CD14-positive monocyte (primary cell): ENCODE measurements around the gene PFKFB4. TPM values are rescaled to one million over a fixed set of nuclear protein-coding genes. Genes with fewer than 3 reads are reported as not detected.

Source experiments
- DNase-seq, 3 donors: peaks; one replicate each; pipeline ENCODE4 v3.0.0-alpha.2; 2011 to 2022
- H2AFZ ChIP-seq: 2 replicates; pipeline ENCODE4 v1.6.0; 2012; ENCODE audit warnings: mild to moderate bottlenecking, low read depth, low read length, inconsistent platforms; ENCODE audit not compliant: insufficient read depth, poor library complexity, severe bottlenecking
- H3K27ac ChIP-seq, 2 donors: 1 replicate in 1 of 2; 2 replicates in 1 of 2; pipeline ENCODE4 v1.5.1; 2012 to 2013; ENCODE audit warnings: low read length in 2 of 2, control low read depth in 1 of 2, inconsistent platforms in 1 of 2, low read depth in 1 of 2, mild to moderate bottlenecking in 1 of 2
- H3K27me3 ChIP-seq, 2 donors: one replicate each; pipeline versions ENCODE4 v1.6.0 to v1.6.1; 2011 to 2013; ENCODE audit warnings: low read length in 2 of 2; ENCODE audit not compliant: control insufficient read depth in 2 of 2, insufficient read depth in 2 of 2
- H3K36me3 ChIP-seq, 2 donors: replicated peaks in 1 of 2; 1 replicate in 1 of 2; 2 replicates in 1 of 2; pipeline versions ENCODE4 v1.5.1 to v1.6.1; 2012 to 2013; ENCODE audit warnings: low read length in 2 of 2, control low read depth in 1 of 2, inconsistent platforms in 1 of 2, mild to moderate bottlenecking in 1 of 2; ENCODE audit not compliant: insufficient read depth in 2 of 2, control insufficient read depth in 1 of 2
- H3K4me1 ChIP-seq, 2 donors: 1 replicate in 1 of 2; 2 replicates in 1 of 2; pipeline versions ENCODE4 v1.5.1 to v1.6.1; 2012 to 2013; ENCODE audit warnings: low read length in 2 of 2, control low read depth in 1 of 2, inconsistent platforms in 1 of 2, mild to moderate bottlenecking in 1 of 2, moderate library complexity in 1 of 2; ENCODE audit not compliant: insufficient read depth in 2 of 2, control insufficient read depth in 1 of 2
- H3K4me2 ChIP-seq: replicated peaks from 2 replicates; pipeline ENCODE3; 2012; ENCODE audit warnings: low read length, moderate library complexity, mild to moderate bottlenecking; ENCODE audit not compliant: poor library complexity, severe bottlenecking; ENCODE audit errors: extremely low read depth
- H3K4me3 ChIP-seq, 3 experiments: fragments of 200-600 bp in 1 of 3; sonication (generic) in 1 of 3; replicated peaks in 1 of 3; 1 replicate in 2 of 3; 2 replicates in 1 of 3; pipeline ENCODE4 v1.5.1; 2011 to 2013; ENCODE audit warnings: low read length in 3 of 3, mild to moderate bottlenecking in 3 of 3, control low read depth in 2 of 3, low read depth in 2 of 3, inconsistent platforms in 1 of 3, moderate library complexity in 1 of 3
- H3K79me2 ChIP-seq: 2 replicates; pipeline ENCODE4 v1.6.0; 2012; ENCODE audit warnings: mild to moderate bottlenecking, control low read depth, inconsistent platforms, low read length, moderate library complexity; ENCODE audit not compliant: insufficient read depth
- H3K9ac ChIP-seq: 2 replicates; pipeline ENCODE4 v1.6.0; 2017; ENCODE audit warnings: low read length, mild to moderate bottlenecking; ENCODE audit not compliant: insufficient read depth, poor library complexity, severe bottlenecking
- H3K9me3 ChIP-seq, 2 donors: replicated peaks in 1 of 2; 1 replicate in 1 of 2; 2 replicates in 1 of 2; pipeline versions ENCODE4 v1.5.1 to v1.6.1; 2012 to 2013; ENCODE audit warnings: low read length in 2 of 2, control low read depth in 1 of 2; ENCODE audit not compliant: control insufficient read depth in 1 of 2, insufficient read depth in 1 of 2
- H4K20me1 ChIP-seq: 2 replicates; pipeline ENCODE4 v1.6.0; 2012; ENCODE audit warnings: mild to moderate bottlenecking, low read length, control low read depth, moderate library complexity; ENCODE audit not compliant: insufficient read depth
- H3K27ac Mint-ChIP-seq, 7 donors: one replicate each; pipeline ENCODE4 v1.8.0; 2020; ENCODE audit warnings: mild to moderate bottlenecking in 7 of 7, mixed read lengths in 7 of 7, moderate library complexity in 6 of 7, inconsistent platforms in 2 of 7
- H3K27me3 Mint-ChIP-seq, 3 donors: one replicate each; pipeline ENCODE4 v1.8.0; 2021 to 2022; ENCODE audit warnings: low read depth in 3 of 3, mild to moderate bottlenecking in 3 of 3, mixed read lengths in 3 of 3, moderate library complexity in 3 of 3, inconsistent platforms in 1 of 3
- H3K36me3 Mint-ChIP-seq, 2 donors: one replicate each; pipeline ENCODE4 v1.8.0; 2020; ENCODE audit warnings: mixed read lengths in 2 of 2, inconsistent platforms in 1 of 2, mild to moderate bottlenecking in 1 of 2
- H3K4me1 Mint-ChIP-seq: one replicate; pipeline ENCODE4 v1.8.0; 2020; ENCODE audit warnings: mild to moderate bottlenecking, mixed read lengths
- H3K4me3 Mint-ChIP-seq, 2 donors: one replicate each; pipeline ENCODE4 v1.8.0; 2020; ENCODE audit warnings: mild to moderate bottlenecking in 2 of 2, mixed read lengths in 2 of 2, moderate library complexity in 1 of 2
- H3K9me3 Mint-ChIP-seq, 7 donors: one replicate each; pipeline ENCODE4 v1.8.0; 2020 to 2022; ENCODE audit warnings: mixed read lengths in 7 of 7, mild to moderate bottlenecking in 6 of 7, moderate library complexity in 6 of 7, inconsistent platforms in 2 of 7
- CTCF ChIP-seq: fragments of 200-600 bp; IDR thresholded peaks from one replicate; pipeline ENCODE4 v1.8.0; 2022; ENCODE audit warnings: antibody characterized with exemption, mild to moderate bottlenecking
- WGBS: methylation state at CpG from one replicate; pipeline ENCODE4 v1.1.5; 2013; ENCODE audit warnings: missing lambda C conversion rate; ENCODE audit not compliant: insufficient coverage; 5-methylcytosine and 5-hydroxymethylcytosine counted together
- intact Hi-C, 2 donors: fragments of 100-400 bp; cut with micrococcal nuclease; formaldehyde crosslinking; loops; one replicate each; pipeline versions ENCODE4 v1.15.0 to v1.15.1; 2023
- polyA plus RNA-seq, 3 donors: library from polyadenylated mRNA; depleted of rRNA in 1 of 3; unstranded in 2 of 3; stranded (reverse) in 1 of 3; fragments of 300-500 nt in 2 of 3; fragments of >200 nt in 1 of 3; fragmentation: Illumina TruSeq in 2 of 3; gene quantifications; 1 replicate in 2 of 3; 2 replicates in 1 of 3; pipeline ENCODE4 v1.2.3, GENCODE V29; 2012 to 2021

PFKFB4 gene
- polyA plus RNA-seq, 3 donors: 32.2 to 44.9 (median 34.9) TPM

- Mint-ChIP-seq H3K9me3 (no peaks in the 10 kb centered on the region), H3K4me1 (peaks cover 58% of the 10 kb centered on the region), H3K27ac (peak overlapping the region in 6 of 7 donors; percentile 61 to 82 (median 74)), H3K36me3 (peaks cover 8 to 14% of the 10 kb centered on the region in 2 donors), H3K27me3 (no peaks in the 10 kb centered on the region), H3K4me3 (peak overlapping the region in 1 of 2 donors; percentile 54)
- Histone ChIP-seq H3K4me1 (peaks cover 37 to 51% of the 10 kb centered on the region in 2 donors), H3K9ac (peak overlapping the region; percentile 10), H3K27ac (peak overlapping the region in 1 of 2 donors; percentile 65), H3K36me3 (no peaks in the 10 kb centered on the region), H3K4me2 (peak overlapping the region; percentile 22), H4K20me1 (peaks cover 9% of the 10 kb centered on the region), H2AFZ (peak overlapping the region; percentile 46), H3K79me2 (peaks cover 12% of the 10 kb centered on the region), H3K27me3 (no peaks in the 10 kb centered on the region), H3K4me3 (peak overlapping the region in 1 of 3 experiments; percentile 9), H3K9me3 (no peaks in the 10 kb centered on the region)
- 20% methylated on average over 6 of the region's 10 CpGs for WGBS
- intact Hi-C loops: no loop called here
- peak; percentile 45 for TF ChIP-seq CTCF
- peak; percentile 42 to 65 (median 48) for DNase-seq
Measured at GRCh38 chr3:48507256-48508061, 49.1 kb downstream of the PFKFB4 start.

- Histone ChIP-seq H3K79me2 (peaks cover 21% of the 10 kb centered on the region), H3K9me3 (no peaks in the 10 kb centered on the region), H3K27me3 (no peaks in the 10 kb centered on the region), H3K9ac (no peak overlapping the region), H3K4me3 (no peak overlapping the region), H3K36me3 (peaks cover 0 to 5% of the 10 kb centered on the region in 2 donors), H3K27ac (no peak overlapping the region), H3K4me1 (peaks cover 43 to 57% of the 10 kb centered on the region in 2 donors), H2AFZ (no peak overlapping the region), H4K20me1 (peaks cover 22% of the 10 kb centered on the region), H3K4me2 (no peak overlapping the region)
- peaks cover 67% of the 10 kb centered on the region for H3K4me1 Mint-ChIP-seq
- intact Hi-C loops: no loop called here
- H3K27me3 Mint-ChIP-seq: no peaks in the 10 kb centered on the region
- DNase-seq: no peak
- TF ChIP-seq CTCF: no peak
- H3K4me3 Mint-ChIP-seq: no peak overlapping the region
- H3K9me3 Mint-ChIP-seq: no peaks in the 10 kb centered on the region
- H3K27ac Mint-ChIP-seq: peak overlapping the region in 2 of 7 donors; percentile 33 to 68
- 90% methylated on average over 2 of the region's 6 CpGs for WGBS
- peaks cover 9 to 11% of the 10 kb centered on the region in 2 donors for H3K36me3 Mint-ChIP-seq
Measured at GRCh38 chr3:48505968-48506504, 50.6 kb downstream of the PFKFB4 start.
